ENCODE measurements around the gene LRP1B.

DNA sequence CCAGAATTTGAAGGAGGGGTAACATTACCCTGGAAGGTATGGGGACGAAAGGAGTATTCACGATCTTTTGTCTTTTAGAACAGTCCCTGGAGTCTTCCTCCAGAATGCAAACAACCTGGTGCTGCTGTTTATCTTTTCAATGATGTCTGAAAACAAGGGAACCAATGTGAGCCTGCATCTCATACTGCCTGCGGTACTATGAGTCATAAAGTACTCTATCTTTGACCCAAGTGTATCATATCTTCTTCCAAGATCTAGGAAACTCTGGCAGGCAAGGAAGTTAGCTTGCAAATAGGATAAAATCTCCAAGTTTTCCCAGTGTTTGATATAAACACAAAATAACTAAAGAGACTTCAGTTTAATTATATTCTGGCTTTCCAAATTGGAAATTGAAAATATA lies 968.5 kb downstream of the LRP1B start:
- TF ChIP-seq, protein P1, sequence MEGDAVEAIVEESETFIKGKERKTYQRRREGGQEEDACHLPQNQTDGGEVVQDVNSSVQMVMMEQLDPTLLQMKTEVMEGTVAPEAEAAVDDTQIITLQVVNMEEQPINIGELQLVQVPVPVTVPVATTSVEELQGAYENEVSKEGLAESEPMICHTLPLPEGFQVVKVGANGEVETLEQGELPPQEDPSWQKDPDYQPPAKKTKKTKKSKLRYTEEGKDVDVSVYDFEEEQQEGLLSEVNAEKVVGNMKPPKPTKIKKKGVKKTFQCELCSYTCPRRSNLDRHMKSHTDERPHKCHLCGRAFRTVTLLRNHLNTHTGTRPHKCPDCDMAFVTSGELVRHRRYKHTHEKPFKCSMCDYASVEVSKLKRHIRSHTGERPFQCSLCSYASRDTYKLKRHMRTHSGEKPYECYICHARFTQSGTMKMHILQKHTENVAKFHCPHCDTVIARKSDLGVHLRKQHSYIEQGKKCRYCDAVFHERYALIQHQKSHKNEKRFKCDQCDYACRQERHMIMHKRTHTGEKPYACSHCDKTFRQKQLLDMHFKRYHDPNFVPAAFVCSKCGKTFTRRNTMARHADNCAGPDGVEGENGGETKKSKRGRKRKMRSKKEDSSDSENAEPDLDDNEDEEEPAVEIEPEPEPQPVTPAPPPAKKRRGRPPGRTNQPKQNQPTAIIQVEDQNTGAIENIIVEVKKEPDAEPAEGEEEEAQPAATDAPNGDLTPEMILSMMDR (IDR thresholded peaks at IDR 0.05; ENCODE audit: poor library complexity, severe bottlenecking): no peak
- TF ChIP-seq POLR2AphosphoS5 (IDR thresholded peaks at IDR 0.05): no peak

All from neural cell (in vitro differentiated cells).